ENCODE results near the gene GALNT9. TPM values are rescaled to one million over a fixed set of nuclear protein-coding genes. Genes with fewer than 3 reads are reported as not detected.

Gene GALNT9
- total RNA-seq, 1 donor from 2014 or later = 0.08 TPM

GRCh38 chr12:132327336-132328171 lies 1.8 kb downstream of the GALNT9 start:
- DNase-seq (ENCODE audit: low read depth) = peak; percentile 55

GRCh38 chr12:132326646-132327045 lies 2.7 kb downstream of the GALNT9 start:
- no peak for DNase-seq (ENCODE audit: low read depth)

GRCh38 chr12:132325733-132326130 lies 3.7 kb downstream of the GALNT9 start:
- DNase-seq (ENCODE audit: low read depth) = no peak

- no peak for DNase-seq (ENCODE audit: low read depth)
Measured at GRCh38 chr12:132324841-132325732, 4.3 kb downstream of the GALNT9 start.

- DNase-seq (ENCODE audit: low read depth) = no peak
Measured at GRCh38 chr12:132324173-132324572, 5.2 kb downstream of the GALNT9 start.

GRCh38 chr12:132323171-132324010 lies 6.0 kb downstream of the GALNT9 start:
- no peak for DNase-seq (ENCODE audit: low read depth)

GRCh38 chr12:132322206-132323132 lies 6.9 kb downstream of the GALNT9 start:
- DNase-seq (ENCODE audit: low read depth) = no peak

GRCh38 chr12:132321321-132322118 lies 7.9 kb downstream of the GALNT9 start:
- no peak for DNase-seq (ENCODE audit: low read depth)

- no peak for DNase-seq (ENCODE audit: low read depth)
Measured at GRCh38 chr12:132320767-132321211, 8.6 kb downstream of the GALNT9 start.

GRCh38 chr12:132319991-132320570 lies 9.3 kb downstream of the GALNT9 start:
- no peak for DNase-seq (ENCODE audit: low read depth)

GRCh38 chr12:132319359-132319950 lies 9.9 kb downstream of the GALNT9 start:
- DNase-seq (ENCODE audit: low read depth) = no peak

GRCh38 chr12:132318618-132319033 lies 10.8 kb downstream of the GALNT9 start:
- no peak for DNase-seq (ENCODE audit: low read depth)

GRCh38 chr12:132318135-132318534 lies 11.3 kb downstream of the GALNT9 start:
- no peak for DNase-seq (ENCODE audit: low read depth)

GRCh38 chr12:132317233-132317938 lies 12.0 kb downstream of the GALNT9 start:
- no peak for DNase-seq (ENCODE audit: low read depth)

- no peak for DNase-seq (ENCODE audit: low read depth)
Measured at GRCh38 chr12:132316497-132317232, 12.7 kb downstream of the GALNT9 start.

GRCh38 chr12:132315951-132316350 lies 13.4 kb downstream of the GALNT9 start:
- no peak for DNase-seq (ENCODE audit: low read depth)

- no peak for DNase-seq (ENCODE audit: low read depth)
Measured at GRCh38 chr12:132315507-132315906, 13.9 kb downstream of the GALNT9 start.
